GM12892 (cell line): Measurements from ENCODE around the gene KIF11.

Source experiments
- POLR2A ChIP-seq: IDR thresholded peaks from 2 replicates; pipeline ENCODE4 v1.6.1; 2011; ENCODE audit warnings: low read depth, low read length, control low read depth
- POLR2AphosphoS5 ChIP-seq: IDR thresholded peaks from 2 replicates; pipeline ENCODE4 v1.6.1; 2011; ENCODE audit warnings: low read depth, low read length, control low read depth

- TF ChIP-seq POLR2A: no peak
- TF ChIP-seq POLR2AphosphoS5: no peak
These were observed 62.5 kb downstream of the KIF11 start for GRCh38 chr10:92655426-92655825.
